ENCODE results near the gene KIAA1755.

- TF ChIP-seq CTCF (IDR thresholded peaks at IDR 0.05; ENCODE audit: poor library complexity, severe bottlenecking) (no peak), POLR2AphosphoS5 (IDR thresholded peaks at IDR 0.05) (no peak), TAF1 (IDR thresholded peaks at IDR 0.05; ENCODE audit: low read depth) (no peak), EZH2 (IDR thresholded peaks at IDR 0.05; ENCODE audit: borderline replicate concordance, insufficient read depth, low read length, poor library complexity, severe bottlenecking) (no peak)
These were observed 62.2 kb downstream of the KIAA1755 start for GRCh38 chr20:38198238-38198861.

Data from neural cell (in vitro differentiated cells).